ENCODE measurements around the gene CEBPG. TPM values are rescaled to one million over a fixed set of nuclear protein-coding genes. Genes with fewer than 3 reads are reported as not detected.

Gene CEBPG
- total and polyA plus RNA-seq, 8 donors: 4.7 to 40.9 (median 18.0) TPM

GRCh38 chr19:33343301-33343700 lies 30.2 kb upstream of the CEBPG start:
- Histone ChIP-seq H3K27me3 (peaks cover 0 to 47% (median 0%) of the 10 kb centered on the region in 3 donors), H3K36me3 (no peaks in the 10 kb centered on the region), H3K9me3 (no peaks in the 10 kb centered on the region), H3K4me3 (no peak overlapping the region), H3K27ac (no peak overlapping the region), H3K4me1 (no peaks in the 10 kb centered on the region)
- DNase-seq: no peak
- 50 to 81% (median 62%) methylated on average over 2 of the region's 2 CpGs for WGBS, 5 donors
- TF ChIP-seq POLR2A (IDR thresholded peaks at IDR 0.05): no peak
- TF ChIP-seq CTCF (IDR thresholded peaks at IDR 0.05): no peak
- no peak for TF ChIP-seq EP300 (IDR thresholded peaks at IDR 0.05)
- TF ChIP-seq POLR2AphosphoS5 (IDR thresholded peaks at IDR 0.05): no peak
- intact Hi-C loops (cut with DNase I; ENCODE audit: low total_unique reads): no loop called here

- Histone ChIP-seq H3K27me3 (peaks cover 0 to 48% (median 0%) of the 10 kb centered on the region in 3 donors), H3K27ac (no peak overlapping the region), H3K4me3 (no peak overlapping the region), H3K4me1 (no peaks in the 10 kb centered on the region), H3K9me3 (no peaks in the 10 kb centered on the region), H3K36me3 (no peaks in the 10 kb centered on the region)
- no peak for TF ChIP-seq EP300 (IDR thresholded peaks at IDR 0.05)
- no peak for TF ChIP-seq POLR2A (IDR thresholded peaks at IDR 0.05)
- TF ChIP-seq POLR2AphosphoS5 (IDR thresholded peaks at IDR 0.05): no peak
- TF ChIP-seq CTCF (IDR thresholded peaks at IDR 0.05): no peak
- peak in 1 of 2 donors; percentile 67 for DNase-seq
- WGBS, 5 donors: 24 to 34% (median 31%) methylated on average over 12 of the region's 12 CpGs
- intact Hi-C loops (cut with DNase I; ENCODE audit: low total_unique reads): no loop called here
Observed at GRCh38 chr19:33343859-33344572, 29.5 kb upstream of the CEBPG start.

GRCh38 chr19:33344573-33344925 lies 29.0 kb upstream of the CEBPG start:
- Histone ChIP-seq H3K4me1 (no peaks in the 10 kb centered on the region), H3K9me3 (no peaks in the 10 kb centered on the region), H3K27me3 (peaks cover 0 to 48% (median 0%) of the 10 kb centered on the region in 3 donors), H3K36me3 (no peaks in the 10 kb centered on the region), H3K27ac (no peak overlapping the region), H3K4me3 (no peak overlapping the region)
- WGBS, 5 donors: 46 to 65% (median 62%) methylated on average over 4 of the region's 4 CpGs
- peak in 1 of 2 donors; percentile 21 for DNase-seq
- intact Hi-C loops (cut with DNase I; ENCODE audit: low total_unique reads): no loop called here
- no peak for TF ChIP-seq CTCF (IDR thresholded peaks at IDR 0.05)
- TF ChIP-seq POLR2AphosphoS5 (IDR thresholded peaks at IDR 0.05): no peak
- no peak for TF ChIP-seq POLR2A (IDR thresholded peaks at IDR 0.05)
- no peak for TF ChIP-seq EP300 (IDR thresholded peaks at IDR 0.05)

GRCh38 chr19:33345163-33345562 lies 28.3 kb upstream of the CEBPG start:
- H3K9me3 ChIP-seq: no peaks in the 10 kb centered on the region
- intact Hi-C loops (cut with DNase I; ENCODE audit: low total_unique reads): no loop called here
- H3K4me1 ChIP-seq: no peaks in the 10 kb centered on the region
- DNase-seq: no peak
- 88 to 95% (median 93%) methylated on average over 6 of the region's 6 CpGs for WGBS, 5 donors
- no peak for TF ChIP-seq POLR2A (IDR thresholded peaks at IDR 0.05)
- no peak for TF ChIP-seq POLR2AphosphoS5 (IDR thresholded peaks at IDR 0.05)
- no peak for TF ChIP-seq EP300 (IDR thresholded peaks at IDR 0.05)
- no peak for TF ChIP-seq CTCF (IDR thresholded peaks at IDR 0.05)
- H3K27me3 ChIP-seq: peaks cover 0 to 48% (median 0%) of the 10 kb centered on the region in 3 donors
- no peak overlapping the region for H3K4me3 ChIP-seq
- no peak overlapping the region for H3K27ac ChIP-seq
- H3K36me3 ChIP-seq: no peaks in the 10 kb centered on the region

Measured in stomach (tissue), 9 donors.